Measurements from ENCODE around the gene CITED1. TPM values are rescaled to one million over a fixed set of nuclear protein-coding genes. Genes with fewer than 3 reads are reported as not detected.

The CITED1 gene
- total RNA-seq, 1 experiment from 2014 or later = 0.72 TPM

DNA sequence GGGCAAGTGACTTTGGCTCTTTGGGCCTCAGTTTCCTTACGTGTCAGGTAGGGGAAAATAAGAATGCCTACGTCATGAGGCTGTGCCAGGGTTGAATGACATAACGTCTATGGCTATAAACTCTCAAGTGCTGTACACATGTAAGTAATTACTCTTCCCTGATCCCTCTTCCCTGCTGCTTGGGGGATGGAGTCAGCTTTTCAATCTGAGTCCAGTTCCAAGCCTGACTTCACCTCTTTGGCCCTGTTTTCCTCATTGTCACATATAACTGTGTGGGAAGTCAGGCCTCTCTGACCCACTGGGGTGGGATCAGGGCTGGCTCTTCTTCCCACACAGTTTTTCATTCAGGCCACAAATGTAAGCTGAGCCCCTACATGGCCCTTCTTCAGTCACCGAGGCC lies 11.4 kb upstream of the CITED1 start:
- ChIA-PET CTCF (interaction anchor here (0.6 to 1.0 kb wide), 2 partner anchors 40 to 254 kb away, joined by 3 to 4 read pairs; partner anchors contain the start of gene RPS4X), POLR2A (interaction anchor here (0.7 kb wide), 1 partner anchor 508 kb away, joined by 3 read pairs; no protein-coding TSS in a partner anchor)
- Mint-ChIP-seq H3K9me3 (ENCODE audit: unreplicated experiment) (no peaks in the 10 kb centered on the region), H3K4me3 (ENCODE audit: unreplicated experiment) (no peak overlapping the region), H3K36me3 (ENCODE audit: insufficient read depth, unreplicated experiment) (no peaks in the 10 kb centered on the region), H3K27ac (ENCODE audit: low read depth, unreplicated experiment) (no peak overlapping the region), H3K27me3 (ENCODE audit: insufficient read depth, unreplicated experiment) (peaks cover 72% of the 10 kb centered on the region), H3K4me1 (ENCODE audit: insufficient read depth, unreplicated experiment) (peaks cover 6% of the 10 kb centered on the region)
- TF ChIP-seq, protein P1, sequence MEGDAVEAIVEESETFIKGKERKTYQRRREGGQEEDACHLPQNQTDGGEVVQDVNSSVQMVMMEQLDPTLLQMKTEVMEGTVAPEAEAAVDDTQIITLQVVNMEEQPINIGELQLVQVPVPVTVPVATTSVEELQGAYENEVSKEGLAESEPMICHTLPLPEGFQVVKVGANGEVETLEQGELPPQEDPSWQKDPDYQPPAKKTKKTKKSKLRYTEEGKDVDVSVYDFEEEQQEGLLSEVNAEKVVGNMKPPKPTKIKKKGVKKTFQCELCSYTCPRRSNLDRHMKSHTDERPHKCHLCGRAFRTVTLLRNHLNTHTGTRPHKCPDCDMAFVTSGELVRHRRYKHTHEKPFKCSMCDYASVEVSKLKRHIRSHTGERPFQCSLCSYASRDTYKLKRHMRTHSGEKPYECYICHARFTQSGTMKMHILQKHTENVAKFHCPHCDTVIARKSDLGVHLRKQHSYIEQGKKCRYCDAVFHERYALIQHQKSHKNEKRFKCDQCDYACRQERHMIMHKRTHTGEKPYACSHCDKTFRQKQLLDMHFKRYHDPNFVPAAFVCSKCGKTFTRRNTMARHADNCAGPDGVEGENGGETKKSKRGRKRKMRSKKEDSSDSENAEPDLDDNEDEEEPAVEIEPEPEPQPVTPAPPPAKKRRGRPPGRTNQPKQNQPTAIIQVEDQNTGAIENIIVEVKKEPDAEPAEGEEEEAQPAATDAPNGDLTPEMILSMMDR (IDR thresholded peaks at IDR 0.05; ENCODE audit: unreplicated experiment) = no peak
- intact Hi-C loops (cut with micrococcal nuclease) = no loop called here
- no peak for DNase-seq (ENCODE audit: unreplicated experiment)
- no TSS peak for BruUV-seq (replicated peaks)

DNA sequence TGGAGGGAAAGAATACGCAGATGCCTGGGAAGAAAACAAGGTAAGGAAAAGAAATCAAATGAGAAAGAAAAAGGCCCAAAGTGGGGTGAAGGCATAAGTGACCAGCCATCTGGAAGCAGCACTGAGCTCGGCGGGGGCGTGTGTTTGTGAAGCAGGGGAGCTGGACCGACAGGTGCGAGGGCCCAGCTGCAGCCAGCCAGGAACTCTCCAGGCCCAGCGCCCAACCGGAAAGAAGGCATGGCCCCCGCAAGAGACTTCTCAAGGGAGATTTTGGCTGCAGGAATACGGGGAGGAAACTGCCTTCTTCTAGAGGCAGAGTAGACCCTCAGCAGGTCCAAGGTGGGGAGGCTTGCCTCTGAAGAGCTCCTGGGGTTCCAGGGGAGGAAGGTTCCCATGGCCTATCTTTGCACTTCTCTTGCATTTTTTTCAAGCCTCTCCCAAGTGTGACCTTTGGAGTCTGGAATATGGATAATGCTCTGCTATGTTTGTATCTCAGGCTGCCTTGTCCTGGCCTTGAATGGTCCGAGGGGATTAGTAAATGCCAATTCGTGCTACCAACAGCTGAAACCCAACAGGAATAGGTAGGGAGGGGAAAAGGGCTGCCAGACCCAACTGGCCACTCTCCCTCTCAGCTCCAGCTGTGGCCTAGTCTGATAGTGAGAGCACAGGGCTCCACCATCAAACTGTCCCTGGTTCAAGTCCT lies 10.8 kb upstream of the CITED1 start:
- H3K27ac Mint-ChIP-seq (ENCODE audit: low read depth, unreplicated experiment) = no peak overlapping the region
- BruUV-seq (replicated peaks) = no TSS peak
- peaks cover 68% of the 10 kb centered on the region for H3K27me3 Mint-ChIP-seq (ENCODE audit: insufficient read depth, unreplicated experiment)
- POLR2A ChIA-PET = interaction anchor here (0.7 kb wide), 1 partner anchor 507 kb away, joined by 3 read pairs; no protein-coding TSS in a partner anchor
- no peaks in the 10 kb centered on the region for H3K9me3 Mint-ChIP-seq (ENCODE audit: unreplicated experiment)
- H3K4me1 Mint-ChIP-seq (ENCODE audit: insufficient read depth, unreplicated experiment) = peaks cover 6% of the 10 kb centered on the region
- TF ChIP-seq, protein P1 (IDR thresholded peaks at IDR 0.05; ENCODE audit: unreplicated experiment) = no peak
- no peak overlapping the region for H3K4me3 Mint-ChIP-seq (ENCODE audit: unreplicated experiment)
- intact Hi-C loops (cut with micrococcal nuclease) = no loop called here
- H3K36me3 Mint-ChIP-seq (ENCODE audit: insufficient read depth, unreplicated experiment) = no peaks in the 10 kb centered on the region
- DNase-seq (ENCODE audit: unreplicated experiment) = no peak
- CTCF ChIA-PET = interaction anchor here (0.6 to 1.0 kb wide), 2 partner anchors 40 to 255 kb away, joined by 3 to 4 read pairs; partner anchors contain the start of gene RPS4X

DNA sequence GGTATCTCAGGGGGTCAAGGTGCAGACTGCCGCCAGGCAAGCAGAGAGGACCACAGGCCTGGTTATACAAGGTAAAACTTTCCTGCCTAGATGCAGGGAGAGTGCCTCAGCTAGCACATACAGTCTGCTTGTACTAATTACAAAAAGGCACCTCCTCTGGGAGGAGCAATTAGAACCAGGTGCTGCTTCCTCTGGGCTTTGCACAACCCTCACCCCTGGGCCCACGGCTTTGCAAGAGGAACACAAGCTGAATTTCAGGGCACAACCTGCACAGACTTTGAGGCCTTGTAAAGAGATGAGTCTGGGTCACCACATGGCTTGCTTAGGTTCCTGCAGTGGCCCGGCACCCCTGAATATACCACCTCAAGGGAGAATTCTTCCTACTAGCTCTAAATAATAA lies 9.2 kb upstream of the CITED1 start:
- Mint-ChIP-seq H3K4me1 (ENCODE audit: insufficient read depth, unreplicated experiment) (peaks cover 6% of the 10 kb centered on the region), H3K27ac (ENCODE audit: low read depth, unreplicated experiment) (no peak overlapping the region), H3K9me3 (ENCODE audit: unreplicated experiment) (no peaks in the 10 kb centered on the region), H3K27me3 (ENCODE audit: insufficient read depth, unreplicated experiment) (peaks cover 66% of the 10 kb centered on the region), H3K4me3 (ENCODE audit: unreplicated experiment) (no peak overlapping the region), H3K36me3 (ENCODE audit: insufficient read depth, unreplicated experiment) (no peaks in the 10 kb centered on the region)
- no TSS peak for BruUV-seq (replicated peaks)
- TF ChIP-seq, protein P1 (IDR thresholded peaks at IDR 0.05; ENCODE audit: unreplicated experiment) = no peak
- DNase-seq (ENCODE audit: unreplicated experiment) = no peak
- ChIA-PET CTCF (interaction anchor here (0.5 to 0.8 kb wide), 3 partner anchors 11 to 108 kb away, joined by 3 to 5 read pairs (median 4); partner anchors contain the start of gene RPS4X), POLR2A (interaction anchor here (1.4 kb wide), 1 partner anchor 38 kb away, joined by 4 read pairs; the partner anchor contains the start of gene RPS4X)
- intact Hi-C loops (cut with micrococcal nuclease) = no loop called here
